Activated CD4-positive, alpha-beta T cell treated with anti-CD3 and anti-CD28 coated beads, Interleukin-2, amount 50 U/mL, for 1 hour (primary cell): Measurements from ENCODE around the gene CLEC17A.
"Not testable (repeated sequence)": the region's sequence is repeated elsewhere in the genome, so short reads cannot be mapped to it uniquely, and the experiment has no call there.

Experiments
- DNase-seq: peaks from one replicate; pipeline ENCODE4 v3.0.0-alpha.2; 2020

CLEC17A gene

GRCh38 chr19:14582894-14583340 is at the start of gene CLEC17A:
Gene CLEC17A (plus strand): TSS chr19:14583084. CDS start chr19:14583161, 77 bp downstream.
- DNase-seq = no peak

GRCh38 chr19:14533450-14533849 is 49.4 kb upstream of the CLEC17A start:
- DNase-seq = no peak

- DNase-seq = peak; percentile 40
Measured at GRCh38 chr19:14536926-14537692, 45.8 kb upstream of the CLEC17A start.

- DNase-seq = no peak
Measured at GRCh38 chr19:14540741-14541525, 42.0 kb upstream of the CLEC17A start.

GRCh38 chr19:14541979-14542378 is 40.9 kb upstream of the CLEC17A start:
- not testable (repeated sequence) for DNase-seq

GRCh38 chr19:14542711-14543328 is 40.1 kb upstream of the CLEC17A start:
- DNase-seq = no peak

GRCh38 chr19:14544047-14544446 is 38.8 kb upstream of the CLEC17A start:
- DNase-seq = no peak

GRCh38 chr19:14544977-14545715 is 37.7 kb upstream of the CLEC17A start:
- DNase-seq = no peak

GRCh38 chr19:14545716-14546082 is 37.2 kb upstream of the CLEC17A start:
- no peak for DNase-seq

GRCh38 chr19:14550201-14550754 is 32.6 kb upstream of the CLEC17A start:
- no peak for DNase-seq

- peak; percentile 83 for DNase-seq
Measured at GRCh38 chr19:14551134-14552005, 31.5 kb upstream of the CLEC17A start.

- DNase-seq = not testable (repeated sequence)
Measured at GRCh38 chr19:14552006-14552360, 30.9 kb upstream of the CLEC17A start.

GRCh38 chr19:14553042-14553938 is 29.6 kb upstream of the CLEC17A start:
- no peak for DNase-seq

- DNase-seq = no peak
Measured at GRCh38 chr19:14553939-14554243, 29.0 kb upstream of the CLEC17A start.

GRCh38 chr19:14554382-14554812 is 28.5 kb upstream of the CLEC17A start:
- DNase-seq = no peak

- DNase-seq = no peak
Measured at GRCh38 chr19:14555918-14556661, 26.8 kb upstream of the CLEC17A start.

- peak; percentile 72 for DNase-seq
Measured at GRCh38 chr19:14556662-14557188, 26.2 kb upstream of the CLEC17A start.

GRCh38 chr19:14558370-14559066 is 24.4 kb upstream of the CLEC17A start:
- no peak for DNase-seq
